Heart right ventricle (tissue), 16 donors: ENCODE results near the gene PTPRU. TPM values are rescaled to one million over a fixed set of nuclear protein-coding genes. Genes with fewer than 3 reads are reported as not detected.

Experiments used
- ATAC-seq, 8 donors: fragments of 200-7000 bp; cut with Tn5 transposase; one replicate each; pipeline ENCODE4 v1.9.1; 2020; ENCODE audit warnings: mild to moderate bottlenecking in 8 of 8, moderate library complexity in 8 of 8, moderate number of reproducible peaks in 1 of 8
- DNase-seq, 2 donors: peaks; one replicate each; pipeline ENCODE4 v3.0.0-alpha.2; 2020
- H3K27ac ChIP-seq, 10 donors: fragments of 200-600 bp; sonication (generic) in 2 of 10; one replicate each; pipeline versions ENCODE4 v1.5.0 to v1.8.0; 2020 to 2022; ENCODE audit warnings: mild to moderate bottlenecking in 3 of 10
- H3K27me3 ChIP-seq, 7 donors: fragments of 200-600 bp; one replicate each; pipeline ENCODE4 v1.8.0; 2021 to 2022; ENCODE audit warnings: mild to moderate bottlenecking in 2 of 7
- H3K36me3 ChIP-seq, 9 donors: fragments of 200-600 bp; sonication (generic) in 1 of 9; one replicate each; pipeline versions ENCODE4 v1.5.0 to v1.8.0; 2020 to 2022; ENCODE audit warnings: mild to moderate bottlenecking in 2 of 9
- H3K4me1 ChIP-seq, 9 donors: fragments of 200-600 bp; sonication (generic) in 1 of 9; one replicate each; pipeline versions ENCODE4 v1.5.0 to v1.8.0; 2020 to 2022; ENCODE audit warnings: mild to moderate bottlenecking in 4 of 9
- H3K4me3 ChIP-seq, 10 donors: fragments of 200-600 bp; sonication (generic) in 2 of 10; one replicate each; pipeline versions ENCODE4 v1.5.0 to v1.8.0; 2020 to 2022; ENCODE audit warnings: mild to moderate bottlenecking in 7 of 10, moderate library complexity in 2 of 10
- H3K9me3 ChIP-seq, 11 donors: fragments of 200-600 bp in 10 of 11; sonication (generic) in 2 of 11; one replicate each; pipeline versions ENCODE4 v1.5.0 to v1.8.0; 2013 to 2022; ENCODE audit warnings: mild to moderate bottlenecking in 2 of 11, control low read depth in 1 of 11, moderate library complexity in 1 of 11
- WGBS, 2 donors: extraction: QIAGEN DNeasy Blood & Tissue Kit; methylation state at CpG; one replicate each; pipeline ENCODE4 v1.1.7; 2013; ENCODE audit warnings: inconsistent platforms in 1 of 2; 5-methylcytosine and 5-hydroxymethylcytosine counted together
- intact Hi-C, 10 donors: fragments of 100-400 bp; cut with DNase I; formaldehyde crosslinking; loops; one replicate each; pipeline versions ENCODE4 v1.11.1 to v1.14.2; 2022
- polyA plus RNA-seq, 2 donors: library from polyadenylated mRNA; stranded (reverse); fragments of 200-250 nt; gene quantifications; one replicate each; pipeline ENCODE4 v1.2.3, GENCODE V29; 2013
- total RNA-seq, 10 donors: library from RNA; stranded (reverse); fragmentation: NEBNext Ultra II Directional in 3 of 10; extraction: Animal tissue kit (Norgen Biotek cat#: 25700) in 3 of 10; gene quantifications; one replicate each; pipeline versions ENCODE4 v1.2.1 to v1.2.4, GENCODE V29; 2021 to 2023
- TF ChIP-seq, protein P1 (sequence below), 9 donors: fragments of 200-600 bp; sonication (generic) in 2 of 9; IDR thresholded peaks; one replicate each; pipeline versions ENCODE4 v1.5.0 to v1.8.0; 2021 to 2022; ENCODE audit warnings: antibody characterized with exemption in 9 of 9, mild to moderate bottlenecking in 5 of 9, moderate library complexity in 1 of 9
- donor health status: Arrhythmogenic right ventricular cardiomyopathy.
- donor health status: ischemic (EF 13 %, LVEDD 7.1; RV severe dilation, severe dysfunction).
- donor health status: healthy with polysubstance abuse.
- donor health status: DM: no; HTN: yes; CAD: no.
- donor health status: DM: no; HTN: no; CAD: no.
- donor health status: ischemic (EF 25% LVEDD 6.9; RV normal size, moderate dysfunction).
- donor health status: ischemic (EF 25% LVEDD 5.7; RV mildly dilated, moderate dysfunction).
- donor health status: healthy.
- donor health status: DM: yes; HTN: yes; CAD: no.
- donor health status: Ischemic cardiomyopathy.
- donor health status: ischemic (EF 35%, LVEDD 5.7; RV mildly dilated, moderate dysfunction).
- donor health status: nonischemic (EF 11% LVEDD 7.7; RV severe dilation, severe dysfunction).
- donor health status: DM: yes; HTN: yes; CAD: no.
- donor health status: PGD.
- donor health status: ischemic (EF 29% LVEDD 5.4; RV normal size, mild dysfunction).
- donor health status: nonischemic (EF 23%, LVEDD 6.1; RV moderate dilation, normal function).

PTPRU gene
- total and polyA plus RNA-seq, 12 donors = 8.6 to 29.8 (median 14.5) TPM

DNA sequence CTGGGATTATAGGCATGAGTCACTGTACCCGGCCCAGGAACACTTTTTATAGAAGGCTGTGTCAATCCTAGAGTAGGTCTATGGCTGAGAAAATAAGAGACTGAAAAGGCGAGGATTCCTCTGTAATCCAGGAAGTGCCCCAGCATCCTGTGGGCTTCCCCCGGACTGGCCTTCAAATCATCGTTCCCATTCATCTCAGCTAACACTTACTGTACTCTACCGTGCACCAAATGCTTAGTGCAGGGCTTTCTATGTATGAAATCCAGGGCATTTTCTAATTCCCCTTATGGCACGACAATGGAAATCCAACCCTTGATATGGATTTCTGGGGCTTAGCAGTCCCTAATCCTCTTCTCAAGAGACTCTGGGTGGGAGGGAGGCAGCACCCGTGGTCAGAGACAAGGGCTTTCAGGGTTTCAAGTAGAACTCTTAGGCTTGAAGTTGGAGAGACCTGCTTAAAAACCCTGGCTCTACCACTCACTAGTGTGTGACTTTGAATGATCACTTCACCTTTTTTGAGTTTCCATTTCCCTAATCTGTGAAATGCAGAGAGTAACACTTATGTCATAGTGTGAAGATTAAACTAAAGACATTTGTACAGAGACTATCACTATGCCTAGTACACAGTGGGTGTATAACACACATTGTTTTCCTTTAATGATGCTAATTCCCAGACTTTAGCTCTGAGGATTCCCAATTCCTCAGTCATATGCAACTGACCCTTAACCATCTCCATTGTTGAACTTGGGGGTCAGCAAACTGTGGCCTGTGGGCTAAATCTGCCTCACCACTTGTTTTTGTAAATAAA lies 25.8 kb upstream of the PTPRU start:
- WGBS, 2 donors = 70 to 72% methylated on average over 7 of the region's 7 CpGs
- H3K4me3 ChIP-seq = no peak overlapping the region
- TF ChIP-seq, protein P1, sequence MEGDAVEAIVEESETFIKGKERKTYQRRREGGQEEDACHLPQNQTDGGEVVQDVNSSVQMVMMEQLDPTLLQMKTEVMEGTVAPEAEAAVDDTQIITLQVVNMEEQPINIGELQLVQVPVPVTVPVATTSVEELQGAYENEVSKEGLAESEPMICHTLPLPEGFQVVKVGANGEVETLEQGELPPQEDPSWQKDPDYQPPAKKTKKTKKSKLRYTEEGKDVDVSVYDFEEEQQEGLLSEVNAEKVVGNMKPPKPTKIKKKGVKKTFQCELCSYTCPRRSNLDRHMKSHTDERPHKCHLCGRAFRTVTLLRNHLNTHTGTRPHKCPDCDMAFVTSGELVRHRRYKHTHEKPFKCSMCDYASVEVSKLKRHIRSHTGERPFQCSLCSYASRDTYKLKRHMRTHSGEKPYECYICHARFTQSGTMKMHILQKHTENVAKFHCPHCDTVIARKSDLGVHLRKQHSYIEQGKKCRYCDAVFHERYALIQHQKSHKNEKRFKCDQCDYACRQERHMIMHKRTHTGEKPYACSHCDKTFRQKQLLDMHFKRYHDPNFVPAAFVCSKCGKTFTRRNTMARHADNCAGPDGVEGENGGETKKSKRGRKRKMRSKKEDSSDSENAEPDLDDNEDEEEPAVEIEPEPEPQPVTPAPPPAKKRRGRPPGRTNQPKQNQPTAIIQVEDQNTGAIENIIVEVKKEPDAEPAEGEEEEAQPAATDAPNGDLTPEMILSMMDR (IDR thresholded peaks at IDR 0.05) = no peak
- intact Hi-C loops = no loop called here
- H3K27ac ChIP-seq = no peak overlapping the region
- peaks cover 0 to 17% (median 0%) of the 10 kb centered on the region in 9 donors for H3K4me1 ChIP-seq
- no peak for DNase-seq
- H3K27me3 ChIP-seq = no peaks in the 10 kb centered on the region
- peaks cover 0 to 78% (median 31%) of the 10 kb centered on the region in 9 donors for H3K36me3 ChIP-seq
- ATAC-seq = no peak
- no peaks in the 10 kb centered on the region for H3K9me3 ChIP-seq

DNA sequence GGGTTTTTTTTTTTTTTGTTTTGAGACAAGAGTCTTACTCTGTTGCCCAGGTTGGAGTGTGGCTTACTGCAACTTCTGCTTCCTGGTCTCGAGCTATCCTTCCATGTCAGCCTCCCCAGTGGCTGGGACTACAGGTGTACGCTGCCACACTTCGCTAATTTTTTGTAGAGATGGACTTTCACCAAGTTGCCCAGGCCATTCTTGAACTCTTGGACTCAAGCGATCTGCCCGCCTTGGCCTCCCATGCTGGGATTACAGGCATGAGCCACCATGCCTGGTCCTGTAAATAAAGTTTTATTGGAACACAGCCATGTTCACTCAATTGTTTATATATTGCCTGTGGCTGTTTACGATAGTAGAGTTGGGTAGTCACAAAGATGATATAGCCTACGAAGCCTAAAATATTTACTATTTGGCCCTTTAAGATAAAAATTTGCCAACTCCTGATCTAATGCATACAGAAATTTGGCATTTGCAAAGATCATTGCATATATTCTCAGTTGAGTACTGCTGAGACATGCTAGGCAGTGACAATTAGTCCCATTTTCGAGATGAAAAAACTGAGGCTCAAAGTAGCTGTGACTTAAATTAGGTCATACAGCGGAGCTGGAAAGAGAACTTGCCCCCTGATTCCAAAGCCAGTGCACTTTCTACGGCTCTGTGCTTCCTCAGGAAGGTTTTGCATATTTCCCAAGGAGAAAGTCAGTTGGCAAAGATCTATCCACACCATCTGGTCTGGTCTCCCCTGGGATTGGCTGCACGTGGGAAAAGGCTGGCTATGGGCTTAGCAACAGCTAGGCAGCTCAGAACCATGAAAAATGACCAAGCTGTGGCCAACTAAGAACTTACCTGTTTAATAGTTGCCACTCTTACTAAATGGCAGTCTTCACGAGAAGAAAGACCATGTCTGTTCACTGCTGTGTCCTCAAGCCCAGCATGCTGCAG lies 25.0 kb upstream of the PTPRU start:
- peaks cover 0 to 17% (median 0%) of the 10 kb centered on the region in 9 donors for H3K4me1 ChIP-seq
- H3K27ac ChIP-seq = no peak overlapping the region
- peak in 1 of 8 donors; percentile 21 for ATAC-seq
- no peaks in the 10 kb centered on the region for H3K9me3 ChIP-seq
- H3K4me3 ChIP-seq = no peak overlapping the region
- no peaks in the 10 kb centered on the region for H3K27me3 ChIP-seq
- no peak for DNase-seq
- TF ChIP-seq, protein P1 (IDR thresholded peaks at IDR 0.05) = no peak
- H3K36me3 ChIP-seq = peaks cover 0 to 78% (median 29%) of the 10 kb centered on the region in 9 donors
- WGBS, 2 donors = 86 to 93% methylated on average over 12 of the region's 12 CpGs
- intact Hi-C loops = no loop called here

DNA sequence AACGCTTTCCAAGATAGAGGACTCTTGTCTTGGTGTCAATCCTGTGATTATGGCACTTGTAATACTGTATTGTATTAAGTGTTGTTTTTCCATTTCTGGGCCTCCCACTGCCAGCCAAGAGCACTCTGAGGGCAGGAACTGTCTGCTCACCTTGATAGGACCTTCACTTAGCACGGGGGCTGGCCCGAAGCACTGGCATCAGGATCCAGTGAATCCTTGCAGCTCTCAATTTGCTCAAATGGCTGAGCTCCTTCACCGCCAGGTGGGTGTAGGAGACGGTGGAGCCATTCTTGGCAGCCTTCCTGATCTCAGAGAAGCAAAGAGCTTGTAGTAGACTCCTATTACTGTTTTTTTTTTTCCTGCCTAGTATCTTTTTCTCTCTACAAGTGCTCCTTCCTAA lies 23.3 kb upstream of the PTPRU start:
- H3K27me3 ChIP-seq = no peaks in the 10 kb centered on the region
- peaks cover 0 to 76% (median 29%) of the 10 kb centered on the region in 9 donors for H3K36me3 ChIP-seq
- DNase-seq (no peak), ATAC-seq (peak in 2 of 8 donors; percentile 12 to 37)
- WGBS, 2 donors = 66 to 73% methylated on average over 5 of the region's 5 CpGs
- peaks cover 0 to 9% (median 0%) of the 10 kb centered on the region in 9 donors for H3K4me1 ChIP-seq
- no peak overlapping the region for H3K4me3 ChIP-seq
- no peak overlapping the region for H3K27ac ChIP-seq
- intact Hi-C loops = no loop called here
- H3K9me3 ChIP-seq = no peaks in the 10 kb centered on the region
- TF ChIP-seq, protein P1 (IDR thresholded peaks at IDR 0.05) = no peak

DNA sequence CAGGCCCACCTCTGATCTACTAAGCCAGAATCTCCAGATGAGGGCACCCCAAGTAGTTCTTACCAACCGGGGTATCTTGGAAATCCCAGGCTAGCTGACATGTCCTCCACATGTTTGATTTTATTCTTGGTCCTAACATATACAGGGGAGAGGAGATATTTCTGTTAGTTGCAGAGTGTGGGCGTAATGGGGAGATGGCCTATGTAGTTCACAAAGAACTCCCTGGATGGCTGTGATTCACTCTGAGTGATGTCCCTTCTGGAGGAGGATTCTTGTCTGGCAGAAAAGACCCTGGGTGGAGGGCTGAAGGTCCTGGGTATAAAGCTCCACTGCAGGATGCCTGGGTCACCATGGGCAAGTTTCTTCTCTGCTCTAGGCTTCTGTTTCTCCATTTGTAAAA lies 18.7 kb upstream of the PTPRU start:
- H3K36me3 ChIP-seq = peaks cover 0 to 79% (median 29%) of the 10 kb centered on the region in 9 donors
- DNase-seq (no peak), ATAC-seq (no peak)
- intact Hi-C loops = no loop called here
- H3K4me1 ChIP-seq = no peaks in the 10 kb centered on the region
- no peak overlapping the region for H3K27ac ChIP-seq
- H3K9me3 ChIP-seq = no peaks in the 10 kb centered on the region
- TF ChIP-seq, protein P1 (IDR thresholded peaks at IDR 0.05) = no peak
- WGBS, 2 donors = 91 to 93% methylated on average over 2 of the region's 2 CpGs
- H3K4me3 ChIP-seq = no peak overlapping the region
- no peaks in the 10 kb centered on the region for H3K27me3 ChIP-seq
